PFSK-1 (cell line): ENCODE measurements around the gene RPUSD3.

Experiments used
- FOXP2 ChIP-seq: optimal IDR thresholded peaks from 2 replicates; pipeline ENCODE3; 2011; ENCODE audit warnings: borderline replicate concordance, control low read depth, inconsistent platforms; ENCODE audit not compliant: insufficient read depth; ENCODE audit errors: extremely low read length, extremely low read depth
- POLR2AphosphoS5 ChIP-seq: IDR thresholded peaks from 2 replicates; pipeline ENCODE4 v1.6.1; 2012; ENCODE audit warnings: low read depth, mild to moderate bottlenecking, control low read depth, low read length, moderate library complexity
- SIN3A ChIP-seq: IDR thresholded peaks from 2 replicates; pipeline ENCODE4 v1.6.1; 2012; ENCODE audit warnings: mild to moderate bottlenecking, low read length, moderate library complexity, borderline replicate concordance; ENCODE audit not compliant: insufficient read depth
- TAF1 ChIP-seq: IDR thresholded peaks from 2 replicates; pipeline ENCODE4 v1.6.1; 2012; ENCODE audit warnings: low read length, control low read depth, borderline replicate concordance; ENCODE audit not compliant: insufficient read depth
- TF ChIP-seq, protein P1 (sequence below), 2 experiments: IDR thresholded peaks; 2 replicates each; pipeline versions ENCODE4 v1.6.1 to v1.8.0; 2011 to 2012; ENCODE audit warnings: low read depth in 2 of 2, low read length in 2 of 2, control low read depth in 1 of 2, inconsistent platforms in 1 of 2, mild to moderate bottlenecking in 1 of 2, moderate library complexity in 1 of 2; ENCODE audit not compliant: insufficient read depth in 1 of 2

The RPUSD3 gene

DNA sequence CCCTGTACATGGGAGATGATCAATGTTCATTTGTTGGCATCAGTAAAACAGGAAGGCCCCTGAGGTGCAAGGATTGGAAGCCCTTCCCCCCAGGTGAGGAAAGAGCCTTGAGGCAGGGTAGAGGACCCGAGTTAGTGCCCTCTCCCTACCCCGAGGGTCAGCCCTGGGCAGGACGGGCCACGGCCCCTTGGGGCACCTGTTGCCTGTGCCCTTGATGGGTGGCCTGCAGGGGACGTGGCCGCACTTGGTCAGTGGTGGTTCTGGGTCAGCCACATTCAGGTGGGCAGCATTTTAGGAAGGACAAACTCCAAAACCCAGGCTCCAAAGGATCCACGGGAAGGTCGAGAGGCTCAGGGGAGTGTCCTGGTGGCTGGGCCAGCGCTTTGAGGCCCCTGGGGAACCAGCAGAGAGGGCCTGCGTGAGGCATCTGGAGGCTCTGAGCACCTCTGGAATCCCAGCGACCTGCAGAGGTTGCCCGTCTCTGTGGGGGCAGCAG, 15.8 kb upstream of the RPUSD3 start:
- TF ChIP-seq POLR2AphosphoS5 (no peak), TAF1 (no peak), FOXP2 (no peak), SIN3A (no peak)
- TF ChIP-seq, protein P1, sequence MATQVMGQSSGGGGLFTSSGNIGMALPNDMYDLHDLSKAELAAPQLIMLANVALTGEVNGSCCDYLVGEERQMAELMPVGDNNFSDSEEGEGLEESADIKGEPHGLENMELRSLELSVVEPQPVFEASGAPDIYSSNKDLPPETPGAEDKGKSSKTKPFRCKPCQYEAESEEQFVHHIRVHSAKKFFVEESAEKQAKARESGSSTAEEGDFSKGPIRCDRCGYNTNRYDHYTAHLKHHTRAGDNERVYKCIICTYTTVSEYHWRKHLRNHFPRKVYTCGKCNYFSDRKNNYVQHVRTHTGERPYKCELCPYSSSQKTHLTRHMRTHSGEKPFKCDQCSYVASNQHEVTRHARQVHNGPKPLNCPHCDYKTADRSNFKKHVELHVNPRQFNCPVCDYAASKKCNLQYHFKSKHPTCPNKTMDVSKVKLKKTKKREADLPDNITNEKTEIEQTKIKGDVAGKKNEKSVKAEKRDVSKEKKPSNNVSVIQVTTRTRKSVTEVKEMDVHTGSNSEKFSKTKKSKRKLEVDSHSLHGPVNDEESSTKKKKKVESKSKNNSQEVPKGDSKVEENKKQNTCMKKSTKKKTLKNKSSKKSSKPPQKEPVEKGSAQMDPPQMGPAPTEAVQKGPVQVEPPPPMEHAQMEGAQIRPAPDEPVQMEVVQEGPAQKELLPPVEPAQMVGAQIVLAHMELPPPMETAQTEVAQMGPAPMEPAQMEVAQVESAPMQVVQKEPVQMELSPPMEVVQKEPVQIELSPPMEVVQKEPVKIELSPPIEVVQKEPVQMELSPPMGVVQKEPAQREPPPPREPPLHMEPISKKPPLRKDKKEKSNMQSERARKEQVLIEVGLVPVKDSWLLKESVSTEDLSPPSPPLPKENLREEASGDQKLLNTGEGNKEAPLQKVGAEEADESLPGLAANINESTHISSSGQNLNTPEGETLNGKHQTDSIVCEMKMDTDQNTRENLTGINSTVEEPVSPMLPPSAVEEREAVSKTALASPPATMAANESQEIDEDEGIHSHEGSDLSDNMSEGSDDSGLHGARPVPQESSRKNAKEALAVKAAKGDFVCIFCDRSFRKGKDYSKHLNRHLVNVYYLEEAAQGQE (IDR thresholded peaks at IDR 0.05; ENCODE audit: insufficient read depth in 1 of 2, low read depth in 2 of 2, low read length in 2 of 2): no peak

DNA sequence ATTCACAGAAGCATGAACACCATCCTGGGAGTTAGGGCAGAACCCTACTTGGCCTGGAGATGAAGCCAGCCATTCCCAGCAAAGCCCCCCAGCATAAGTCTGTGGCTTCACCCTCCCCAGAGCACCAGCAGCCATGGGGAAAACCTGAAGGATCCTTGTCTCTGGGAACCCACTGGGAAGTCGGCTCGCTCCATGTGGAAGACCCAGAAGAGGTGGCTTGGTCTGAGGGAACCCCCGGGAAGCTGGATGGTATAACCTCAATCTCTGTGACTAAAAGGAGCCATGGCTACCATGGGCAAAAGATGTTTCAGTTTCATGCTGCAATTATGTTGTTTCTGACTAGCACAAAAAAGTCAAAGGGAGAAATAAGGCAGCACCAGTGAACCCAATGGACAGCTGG, 11.8 kb upstream of the RPUSD3 start:
- TF ChIP-seq FOXP2: no peak
- TF ChIP-seq TAF1: no peak
- no peak for TF ChIP-seq SIN3A
- TF ChIP-seq, protein P1 (IDR thresholded peaks at IDR 0.05; ENCODE audit: insufficient read depth in 1 of 2, low read depth in 2 of 2, low read length in 2 of 2): no peak
- no peak for TF ChIP-seq POLR2AphosphoS5

DNA sequence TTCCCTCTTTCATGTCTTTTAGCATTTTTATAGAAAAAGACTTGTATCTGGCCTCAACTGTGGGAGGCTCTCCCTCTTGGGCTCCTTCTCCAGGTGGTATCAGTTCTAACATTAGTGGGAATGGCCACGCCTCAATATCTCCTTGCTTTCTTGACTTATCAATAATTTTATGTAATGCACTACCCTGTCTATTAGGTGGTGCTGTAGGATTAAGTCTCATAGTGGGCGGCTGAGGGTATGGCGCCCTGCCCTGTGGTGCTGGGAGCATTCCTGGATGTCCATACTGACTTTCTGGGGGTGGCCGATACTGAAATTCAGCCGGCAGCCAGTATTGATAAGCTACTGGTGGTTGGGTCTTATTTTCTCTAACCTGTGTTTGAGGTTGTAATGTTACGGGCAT, 8.7 kb upstream of the RPUSD3 start:
- no peak for TF ChIP-seq FOXP2

DNA sequence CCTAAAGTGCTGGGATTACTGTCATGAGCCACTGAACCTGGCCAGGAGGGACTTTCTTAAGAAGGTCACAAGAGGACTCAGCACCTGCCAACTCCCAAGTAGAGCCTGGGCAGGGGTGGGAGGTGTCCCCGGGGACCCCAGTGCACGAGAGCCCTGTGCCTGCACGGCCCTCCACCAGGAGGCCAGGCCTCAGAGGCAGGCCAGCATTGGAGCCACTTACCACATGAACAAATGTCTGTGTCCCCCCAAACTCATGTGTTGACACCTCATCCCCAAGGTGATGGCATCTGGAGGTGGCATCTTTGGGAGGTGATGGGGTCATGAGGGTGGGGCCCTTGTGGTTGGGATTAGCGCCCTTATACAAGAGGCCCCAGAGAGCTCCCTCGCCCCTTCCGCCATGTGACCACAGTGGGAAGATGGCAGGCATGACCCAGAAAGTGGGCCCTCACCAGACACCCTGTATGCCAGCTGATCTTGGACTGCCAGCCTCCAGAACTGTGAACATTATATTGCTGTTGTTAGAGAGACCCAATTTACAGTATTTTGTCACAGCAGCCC, 3.2 kb upstream of the RPUSD3 start:
- TF ChIP-seq POLR2AphosphoS5: no peak
- TF ChIP-seq TAF1: no peak
- TF ChIP-seq SIN3A: no peak
- no peak for TF ChIP-seq FOXP2
- TF ChIP-seq, protein P1 (IDR thresholded peaks at IDR 0.05; ENCODE audit: insufficient read depth in 1 of 2, low read depth in 2 of 2, low read length in 2 of 2): no peak

DNA sequence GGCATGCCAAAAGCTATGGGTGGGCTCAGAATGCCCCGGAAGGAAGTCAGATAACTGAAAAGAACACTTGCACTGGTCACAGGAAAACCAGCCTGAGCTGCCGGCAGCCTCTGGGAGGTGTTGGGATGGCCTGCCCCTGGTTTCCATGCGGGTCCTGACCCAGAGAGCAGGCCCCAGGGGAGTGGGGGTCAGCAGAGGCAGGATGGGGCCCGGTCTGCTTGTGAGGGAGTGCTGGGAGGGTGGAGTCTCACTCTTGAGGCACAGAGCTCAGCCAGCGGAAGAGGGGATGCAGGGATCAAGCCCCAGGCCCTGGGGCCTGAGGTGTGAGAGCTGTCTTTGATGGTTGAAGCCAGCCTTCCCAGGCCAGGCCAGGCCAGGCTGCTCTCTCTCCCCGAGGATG, 2.4 kb upstream of the RPUSD3 start:
- no peak for TF ChIP-seq POLR2AphosphoS5
- TF ChIP-seq TAF1: no peak
- no peak for TF ChIP-seq FOXP2
- TF ChIP-seq, protein P1 (IDR thresholded peaks at IDR 0.05; ENCODE audit: insufficient read depth in 1 of 2, low read depth in 2 of 2, low read length in 2 of 2): no peak
- TF ChIP-seq SIN3A: no peak
